Spleen (tissue), 11 donors: ENCODE measurements around the gene ACOXL. TPM values are rescaled to one million over a fixed set of nuclear protein-coding genes. Genes with fewer than 3 reads are reported as not detected.

Experiments used
- DNase-seq: peaks from one replicate; pipeline ENCODE4 v3.0.0-alpha.2; 2020
- H3K27ac ChIP-seq, 8 donors: fragments of 200-600 bp; sonication (generic) in 7 of 8; 1 replicate in 4 of 8; 2 replicates in 4 of 8; pipeline versions ENCODE4 v1.5.0 to v1.8.0; 2016 to 2021; ENCODE audit warnings: inconsistent platforms in 4 of 8, mild to moderate bottlenecking in 4 of 8, moderate library complexity in 1 of 8
- H3K27me3 ChIP-seq, 7 donors: fragments of 200-600 bp; sonication (generic) in 6 of 7; replicated peaks in 1 of 7; 1 replicate in 4 of 7; 2 replicates in 3 of 7; pipeline versions ENCODE4 v1.5.0 to v1.8.0; 2016 to 2021; ENCODE audit warnings: inconsistent platforms in 3 of 7, mild to moderate bottlenecking in 1 of 7
- H3K36me3 ChIP-seq, 6 donors: fragments of 200-600 bp; sonication (generic) in 5 of 6; 1 replicate in 4 of 6; 2 replicates in 2 of 6; pipeline versions ENCODE4 v1.5.0 to v1.8.0; 2016 to 2021; ENCODE audit warnings: inconsistent platforms in 2 of 6
- H3K4me1 ChIP-seq, 6 donors: fragments of 200-600 bp; sonication (generic) in 5 of 6; 1 replicate in 3 of 6; 2 replicates in 3 of 6; pipeline versions ENCODE4 v1.5.0 to v1.8.0; 2016 to 2021; ENCODE audit warnings: inconsistent platforms in 3 of 6
- H3K4me3 ChIP-seq, 8 donors: fragments of 200-600 bp; sonication (generic) in 7 of 8; 1 replicate in 4 of 8; 2 replicates in 4 of 8; pipeline versions ENCODE4 v1.5.0 to v1.8.0; 2016 to 2021; ENCODE audit warnings: inconsistent platforms in 4 of 8, mild to moderate bottlenecking in 4 of 8, moderate library complexity in 2 of 8
- H3K9me3 ChIP-seq, 8 donors: fragments of 200-600 bp; sonication (generic) in 7 of 8; 1 replicate in 4 of 8; 2 replicates in 4 of 8; pipeline versions ENCODE4 v1.5.0 to v1.8.0; 2016 to 2021; ENCODE audit warnings: inconsistent platforms in 4 of 8
- POLR2A ChIP-seq, 3 donors: fragments of 450-650 bp; IDR thresholded peaks; one replicate each; pipeline ENCODE4 v1.5.1; 2017; ENCODE audit warnings: antibody characterized with exemption in 3 of 3, mild to moderate bottlenecking in 1 of 3
- POLR2AphosphoS5 ChIP-seq, 3 donors: sonication (generic); formaldehyde crosslinking; IDR thresholded peaks; one replicate each; pipeline ENCODE4 v1.5.1; 2017; ENCODE audit warnings: antibody characterized with exemption in 3 of 3
- WGBS, 5 donors: extraction: QIAGEN DNeasy Blood & Tissue Kit in 3 of 5; methylation state at CpG; one replicate each; pipeline versions ENCODE4 v1.1.5 to v1.1.7; 2013 to 2018; 5-methylcytosine and 5-hydroxymethylcytosine counted together
- intact Hi-C: fragments of 100-400 bp; cut with DNase I; formaldehyde crosslinking; loops from one replicate; pipeline ENCODE4 v1.15.0; 2023; ENCODE audit warnings: low total_unique reads
- polyA plus RNA-seq, 3 donors: library from polyadenylated mRNA; stranded (reverse); fragments of 200-250 nt; gene quantifications; one replicate each; pipeline ENCODE4 v1.2.1, GENCODE V29; 2013
- total RNA-seq, 7 donors: library from RNA; depleted of rRNA in 3 of 7; stranded (reverse); fragments of >200 nt in 3 of 7; fragmentation: NEBNext Ultra II Directional in 4 of 7; extraction: Animal tissue kit (Norgen Biotek cat#: 25700) in 4 of 7; gene quantifications; one replicate each; pipeline versions ENCODE4 v1.1.0 to v1.2.1, GENCODE V29; 2016 to 2021
- TF ChIP-seq, protein P1 (sequence below), 11 experiments: fragments of 200-600 bp in 7 of 11; fragments of 450-650 bp in 4 of 11; sonication (generic) in 4 of 11; IDR thresholded peaks in 8 of 11; conservative IDR thresholded peaks in 3 of 11; 1 replicate in 7 of 11; 2 replicates in 4 of 11; pipeline versions ENCODE4 v1.4.0 to v1.8.0; 2016 to 2021; ENCODE audit warnings: antibody characterized with exemption in 11 of 11, inconsistent platforms in 4 of 11, mild to moderate bottlenecking in 1 of 11
- donor health status: healthy with polysubstance abuse.
- donor health status: DM: no; HTN: no; CAD: no; lungs with moderate emphysema.
- donor health status: DM: no; HTN: no; CAD: no.
- donor health status: Bipolar disorder and iron deficiency.
- donor health status: healthy.
- donor health status: DM: no; HTN: no; CAD: no.
- donor health status: DM: yes; HTN: yes; CAD: no.

The ACOXL gene
- total and polyA plus RNA-seq, 10 donors: 0.04 to 1.0 (median 0.66) TPM

DNA sequence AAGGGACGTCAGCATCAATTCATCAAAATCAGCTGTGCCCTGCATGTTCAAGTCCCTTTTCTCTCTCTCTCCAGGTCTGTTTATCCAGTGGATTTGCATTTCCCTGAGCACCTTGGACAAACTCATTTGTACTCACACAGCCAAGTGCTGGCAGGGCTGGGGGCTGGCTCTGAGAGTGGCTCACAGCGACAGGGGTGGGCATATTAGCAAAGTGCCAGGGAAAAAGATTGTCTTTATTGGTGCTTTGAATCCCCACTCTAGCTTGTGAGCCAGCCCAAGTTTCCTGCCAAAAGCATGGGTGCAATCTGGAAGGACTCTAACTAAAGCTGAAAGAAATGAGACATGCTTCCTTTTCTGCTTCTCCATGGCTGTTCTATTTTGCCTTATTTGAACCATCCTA is 56.6 kb downstream of the ACOXL start:
- H3K9me3 ChIP-seq: no peaks in the 10 kb centered on the region
- no peaks in the 10 kb centered on the region for H3K4me1 ChIP-seq
- WGBS, 5 donors: 67 to 81% (median 75%) methylated on average over 2 of the region's 2 CpGs
- intact Hi-C loops: no loop called here
- peaks cover 0 to 64% (median 2%) of the 10 kb centered on the region in 7 donors for H3K27me3 ChIP-seq
- no peak overlapping the region for H3K27ac ChIP-seq
- no peak overlapping the region for H3K4me3 ChIP-seq
- TF ChIP-seq, protein P1, sequence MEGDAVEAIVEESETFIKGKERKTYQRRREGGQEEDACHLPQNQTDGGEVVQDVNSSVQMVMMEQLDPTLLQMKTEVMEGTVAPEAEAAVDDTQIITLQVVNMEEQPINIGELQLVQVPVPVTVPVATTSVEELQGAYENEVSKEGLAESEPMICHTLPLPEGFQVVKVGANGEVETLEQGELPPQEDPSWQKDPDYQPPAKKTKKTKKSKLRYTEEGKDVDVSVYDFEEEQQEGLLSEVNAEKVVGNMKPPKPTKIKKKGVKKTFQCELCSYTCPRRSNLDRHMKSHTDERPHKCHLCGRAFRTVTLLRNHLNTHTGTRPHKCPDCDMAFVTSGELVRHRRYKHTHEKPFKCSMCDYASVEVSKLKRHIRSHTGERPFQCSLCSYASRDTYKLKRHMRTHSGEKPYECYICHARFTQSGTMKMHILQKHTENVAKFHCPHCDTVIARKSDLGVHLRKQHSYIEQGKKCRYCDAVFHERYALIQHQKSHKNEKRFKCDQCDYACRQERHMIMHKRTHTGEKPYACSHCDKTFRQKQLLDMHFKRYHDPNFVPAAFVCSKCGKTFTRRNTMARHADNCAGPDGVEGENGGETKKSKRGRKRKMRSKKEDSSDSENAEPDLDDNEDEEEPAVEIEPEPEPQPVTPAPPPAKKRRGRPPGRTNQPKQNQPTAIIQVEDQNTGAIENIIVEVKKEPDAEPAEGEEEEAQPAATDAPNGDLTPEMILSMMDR (IDR thresholded peaks at IDR 0.05 in 8 of 11, conservative IDR thresholded peaks at IDR 0.05 in 3 of 11): no peak
- no peak for TF ChIP-seq POLR2AphosphoS5 (IDR thresholded peaks at IDR 0.05)
- no peak for TF ChIP-seq POLR2A (IDR thresholded peaks at IDR 0.05)
- no peaks in the 10 kb centered on the region for H3K36me3 ChIP-seq
- no peak for DNase-seq

DNA sequence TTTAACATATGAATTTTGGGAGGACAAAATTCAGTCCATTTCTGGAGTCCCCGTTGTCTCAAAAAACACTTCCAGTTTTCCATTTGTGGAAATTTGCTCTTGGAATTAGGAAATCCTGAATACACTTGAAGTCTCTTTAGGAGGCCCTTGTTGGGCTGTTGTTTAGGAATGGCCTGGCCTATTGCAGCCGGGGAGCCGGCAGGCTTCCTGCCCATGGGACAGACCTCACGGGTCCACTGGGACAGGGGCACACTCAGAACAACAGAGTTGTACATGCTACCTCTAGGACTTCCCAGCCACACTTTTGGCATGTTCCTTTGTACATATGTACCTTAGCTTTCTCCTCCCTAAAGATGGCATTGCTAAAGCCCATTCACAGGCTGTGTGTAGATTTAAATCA is 57.3 kb downstream of the ACOXL start:
- no peak overlapping the region for H3K27ac ChIP-seq
- H3K36me3 ChIP-seq: no peaks in the 10 kb centered on the region
- H3K27me3 ChIP-seq: peaks cover 0 to 71% (median 4%) of the 10 kb centered on the region in 7 donors
- no peaks in the 10 kb centered on the region for H3K9me3 ChIP-seq
- DNase-seq: no peak
- intact Hi-C loops: no loop called here
- 73 to 81% (median 80%) methylated on average over 4 of the region's 4 CpGs for WGBS, 5 donors
- no peaks in the 10 kb centered on the region for H3K4me1 ChIP-seq
- TF ChIP-seq POLR2A (IDR thresholded peaks at IDR 0.05) (no peak), POLR2AphosphoS5 (IDR thresholded peaks at IDR 0.05) (no peak)
- TF ChIP-seq, protein P1 (IDR thresholded peaks at IDR 0.05 in 8 of 11, conservative IDR thresholded peaks at IDR 0.05 in 3 of 11): no peak
- no peak overlapping the region for H3K4me3 ChIP-seq

DNA sequence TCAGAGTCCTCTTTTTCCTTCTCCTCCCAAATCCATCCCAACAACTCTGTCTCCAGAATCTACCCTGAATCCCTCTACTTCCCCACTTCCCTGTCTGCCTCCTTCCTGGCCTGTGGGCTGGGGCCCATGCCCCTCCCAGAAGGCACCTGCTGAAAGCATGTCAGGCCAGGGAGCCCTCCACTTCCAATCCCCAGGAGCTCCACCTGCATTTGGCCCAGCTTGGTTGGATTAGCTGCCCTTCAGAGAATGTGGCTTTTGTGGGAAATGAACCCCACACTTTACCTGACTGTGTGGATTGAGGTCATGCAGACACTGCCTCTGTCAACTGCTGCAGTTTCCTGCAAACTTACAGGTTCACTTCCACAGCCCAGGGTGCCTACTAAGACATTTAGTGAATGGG is 58.5 kb downstream of the ACOXL start:
- intact Hi-C loops: no loop called here
- H3K9me3 ChIP-seq: no peaks in the 10 kb centered on the region
- no peak overlapping the region for H3K4me3 ChIP-seq
- DNase-seq: no peak
- H3K4me1 ChIP-seq: no peaks in the 10 kb centered on the region
- no peak overlapping the region for H3K27ac ChIP-seq
- TF ChIP-seq POLR2AphosphoS5 (IDR thresholded peaks at IDR 0.05): no peak
- no peak for TF ChIP-seq POLR2A (IDR thresholded peaks at IDR 0.05)
- TF ChIP-seq, protein P1 (IDR thresholded peaks at IDR 0.05 in 8 of 11, conservative IDR thresholded peaks at IDR 0.05 in 3 of 11): no peak
- no peaks in the 10 kb centered on the region for H3K36me3 ChIP-seq
- H3K27me3 ChIP-seq: peaks cover 0 to 82% (median 7%) of the 10 kb centered on the region in 7 donors

DNA sequence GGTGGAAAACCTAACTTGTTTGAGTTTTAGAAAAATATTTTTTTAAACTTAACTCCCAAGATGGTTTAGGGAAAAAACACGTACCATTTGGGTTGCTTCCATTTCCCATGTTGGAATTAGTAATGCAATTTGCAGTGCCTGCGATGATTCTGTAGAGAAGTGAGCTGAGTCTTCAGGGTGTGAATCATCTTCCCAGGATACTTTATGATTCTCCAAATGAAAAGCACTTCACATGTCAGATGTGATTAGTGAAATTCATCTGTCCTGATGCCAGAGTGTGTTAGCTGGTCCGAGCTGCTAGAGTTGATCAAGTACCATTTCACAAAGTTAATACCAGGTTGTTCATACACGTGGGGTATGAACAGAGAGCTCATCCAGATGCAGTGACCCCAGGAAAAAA is 59.1 kb downstream of the ACOXL start:
- no peak overlapping the region for H3K4me3 ChIP-seq
- no peaks in the 10 kb centered on the region for H3K9me3 ChIP-seq
- intact Hi-C loops: no loop called here
- no peak overlapping the region for H3K27ac ChIP-seq
- 71 to 94% (median 83%) methylated on average over 4 of the region's 4 CpGs for WGBS, 5 donors
- no peak for DNase-seq
- no peaks in the 10 kb centered on the region for H3K4me1 ChIP-seq
- peaks cover 0 to 76% (median 7%) of the 10 kb centered on the region in 7 donors for H3K27me3 ChIP-seq
- no peaks in the 10 kb centered on the region for H3K36me3 ChIP-seq
- TF ChIP-seq, protein P1 (IDR thresholded peaks at IDR 0.05 in 8 of 11, conservative IDR thresholded peaks at IDR 0.05 in 3 of 11): no peak
- TF ChIP-seq POLR2AphosphoS5 (IDR thresholded peaks at IDR 0.05): no peak
- TF ChIP-seq POLR2A (IDR thresholded peaks at IDR 0.05): no peak
